ENCODE measurements around the gene PPIP5K2. TPM values are rescaled to one million over a fixed set of nuclear protein-coding genes. Genes with fewer than 3 reads are reported as not detected.

The PPIP5K2 gene
- total RNA-seq, 6 donors from 2014 or later = 10.9 to 48.5 (median 34.7) TPM

GRCh38 chr5:103119070-103119764 lies 884 bp upstream of the PPIP5K2 start:
- 1 to 2% methylated on average over 15 of the region's 15 CpGs for WGBS, 2 donors
- ATAC-seq (ENCODE audit: low FRiP score in 2 of 2) = no peak

DNA sequence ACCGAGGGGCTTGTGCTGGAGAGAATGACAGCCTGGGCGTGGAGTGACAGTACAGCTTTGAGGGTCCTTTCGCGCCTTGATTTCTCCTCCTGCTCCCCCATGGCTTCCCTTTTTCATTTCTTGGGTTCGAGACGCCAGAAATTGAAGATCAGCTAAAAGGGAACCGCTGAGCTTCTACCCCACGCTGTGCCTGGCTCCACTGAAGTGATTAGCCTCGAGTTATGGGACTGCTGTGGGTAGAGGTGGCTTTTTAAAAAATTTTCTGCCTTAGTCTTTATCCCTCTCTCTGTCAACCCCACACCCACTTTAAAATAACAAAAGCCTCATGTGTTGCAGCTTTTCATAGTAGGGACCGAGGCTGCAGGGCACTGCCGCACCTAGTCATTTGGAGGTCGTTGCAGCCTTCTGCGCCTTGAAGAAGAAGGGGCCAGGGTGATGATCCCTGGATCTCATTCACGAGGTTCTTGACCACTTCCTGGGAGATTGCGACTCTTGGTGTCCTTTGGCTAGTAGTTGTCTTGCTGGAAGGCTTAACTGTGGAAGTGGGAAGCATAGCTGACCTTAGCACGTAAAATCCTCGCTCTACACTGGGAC lies 603 bp downstream of the PPIP5K2 start:
- no peaks in the 10 kb centered on the region for H3K9me3 ChIP-seq
- ATAC-seq (ENCODE audit: low FRiP score in 2 of 2) = peak in 1 of 2 donors; percentile 11
- H3K27me3 ChIP-seq = no peaks in the 10 kb centered on the region
- no peaks in the 10 kb centered on the region for H3K36me3 ChIP-seq
- peak overlapping the region; percentile 59 to 90 (median 83) for H3K4me3 ChIP-seq
- peak overlapping the region; percentile 89 to 97 (median 94) for H3K27ac ChIP-seq
- DNase-seq = peak in 1 of 2 donors; percentile 36
- 2 to 4% methylated on average over 17 of the region's 17 CpGs for WGBS, 2 donors
- peaks cover 11 to 33% (median 16%) of the 10 kb centered on the region in 4 donors for H3K4me1 ChIP-seq
- no peak for TF ChIP-seq POLR2A (IDR thresholded peaks at IDR 0.05)
- no peak for TF ChIP-seq EP300 (IDR thresholded peaks at IDR 0.05)
- no peak for TF ChIP-seq POLR2AphosphoS5 (IDR thresholded peaks at IDR 0.05)
- TF ChIP-seq, protein P1, sequence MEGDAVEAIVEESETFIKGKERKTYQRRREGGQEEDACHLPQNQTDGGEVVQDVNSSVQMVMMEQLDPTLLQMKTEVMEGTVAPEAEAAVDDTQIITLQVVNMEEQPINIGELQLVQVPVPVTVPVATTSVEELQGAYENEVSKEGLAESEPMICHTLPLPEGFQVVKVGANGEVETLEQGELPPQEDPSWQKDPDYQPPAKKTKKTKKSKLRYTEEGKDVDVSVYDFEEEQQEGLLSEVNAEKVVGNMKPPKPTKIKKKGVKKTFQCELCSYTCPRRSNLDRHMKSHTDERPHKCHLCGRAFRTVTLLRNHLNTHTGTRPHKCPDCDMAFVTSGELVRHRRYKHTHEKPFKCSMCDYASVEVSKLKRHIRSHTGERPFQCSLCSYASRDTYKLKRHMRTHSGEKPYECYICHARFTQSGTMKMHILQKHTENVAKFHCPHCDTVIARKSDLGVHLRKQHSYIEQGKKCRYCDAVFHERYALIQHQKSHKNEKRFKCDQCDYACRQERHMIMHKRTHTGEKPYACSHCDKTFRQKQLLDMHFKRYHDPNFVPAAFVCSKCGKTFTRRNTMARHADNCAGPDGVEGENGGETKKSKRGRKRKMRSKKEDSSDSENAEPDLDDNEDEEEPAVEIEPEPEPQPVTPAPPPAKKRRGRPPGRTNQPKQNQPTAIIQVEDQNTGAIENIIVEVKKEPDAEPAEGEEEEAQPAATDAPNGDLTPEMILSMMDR (IDR thresholded peaks at IDR 0.05) = no peak

More at GRCh38 chr5:103119070-103119764, 884 bp upstream of the PPIP5K2 start:
- no peak for DNase-seq
- Histone ChIP-seq H3K27me3 (no peaks in the 10 kb centered on the region), H3K36me3 (no peaks in the 10 kb centered on the region), H3K27ac (peak overlapping the region; percentile 89 to 97 (median 94)), H3K4me3 (peak overlapping the region; percentile 20 to 90 (median 70)), H3K4me1 (peaks cover 11 to 33% (median 16%) of the 10 kb centered on the region in 4 donors), H3K9me3 (no peaks in the 10 kb centered on the region)
- TF ChIP-seq, protein P1 (IDR thresholded peaks at IDR 0.05) = no peak
- no peak for TF ChIP-seq POLR2AphosphoS5 (IDR thresholded peaks at IDR 0.05)
- TF ChIP-seq POLR2A (IDR thresholded peaks at IDR 0.05) = no peak
- TF ChIP-seq EP300 (IDR thresholded peaks at IDR 0.05) = no peak

- H3K4me1 ChIP-seq = peaks cover 11 to 33% (median 16%) of the 10 kb centered on the region in 4 donors
- ATAC-seq (ENCODE audit: low FRiP score in 2 of 2) (no peak), DNase-seq (no peak)
- H3K36me3 ChIP-seq = no peaks in the 10 kb centered on the region
- H3K9me3 ChIP-seq = no peaks in the 10 kb centered on the region
- TF ChIP-seq EP300 (IDR thresholded peaks at IDR 0.05) = no peak
- no peak for TF ChIP-seq POLR2AphosphoS5 (IDR thresholded peaks at IDR 0.05)
- no peak for TF ChIP-seq POLR2A (IDR thresholded peaks at IDR 0.05)
- TF ChIP-seq, protein P1 (IDR thresholded peaks at IDR 0.05) = no peak
- H3K27me3 ChIP-seq = no peaks in the 10 kb centered on the region
- H3K4me3 ChIP-seq = no peak overlapping the region
- 50 to 53% methylated on average over 3 of the region's 3 CpGs for WGBS, 2 donors
- H3K27ac ChIP-seq = no peak overlapping the region
These were observed 2.1 kb downstream of the PPIP5K2 start for GRCh38 chr5:103122242-103122641.

GRCh38 chr5:103126557-103126956 lies 6.5 kb downstream of the PPIP5K2 start:
- DNase-seq (no peak), ATAC-seq (ENCODE audit: low FRiP score in 2 of 2) (no peak)
- H3K9me3 ChIP-seq = no peaks in the 10 kb centered on the region
- H3K36me3 ChIP-seq = peaks cover 0 to 6% (median 0%) of the 10 kb centered on the region in 4 donors
- H3K4me1 ChIP-seq = peaks cover 0 to 13% (median 2%) of the 10 kb centered on the region in 4 donors
- TF ChIP-seq POLR2AphosphoS5 (IDR thresholded peaks at IDR 0.05) (no peak), EP300 (IDR thresholded peaks at IDR 0.05) (no peak), POLR2A (IDR thresholded peaks at IDR 0.05) (no peak)
- TF ChIP-seq, protein P1 (IDR thresholded peaks at IDR 0.05) = no peak
- no peaks in the 10 kb centered on the region for H3K27me3 ChIP-seq
- no peak overlapping the region for H3K27ac ChIP-seq
- H3K4me3 ChIP-seq = no peak overlapping the region
- 88 to 90% methylated on average over 5 of the region's 5 CpGs for WGBS, 2 donors

Measured in upper lobe of left lung (tissue), 6 donors.